Trophoblast cell (in vitro differentiated cells and primary cell): ENCODE data around the gene HOXA1.

ENCODE experiments used
- DNase-seq, 2 donors: peaks; one replicate each; pipeline ENCODE4 v3.0.0-alpha.2; 2016
- H2AFZ ChIP-seq: 2 replicates; pipeline ENCODE4 v1.6.1; 2013; ENCODE audit warnings: low read length, moderate library complexity, mild to moderate bottlenecking; ENCODE audit not compliant: insufficient read depth, poor library complexity
- H2AK5ac ChIP-seq: 2 replicates; pipeline ENCODE4 v1.6.1; 2013; ENCODE audit warnings: mild to moderate bottlenecking, low read length
- H2BK120ac ChIP-seq: 2 replicates; pipeline ENCODE4 v1.6.1; 2013; ENCODE audit warnings: low read length, mild to moderate bottlenecking, moderate library complexity; ENCODE audit not compliant: insufficient read depth, poor library complexity
- H2BK12ac ChIP-seq: 2 replicates; pipeline ENCODE4 v1.6.1; 2013; ENCODE audit warnings: mild to moderate bottlenecking, low read length, moderate library complexity
- H2BK5ac ChIP-seq: 2 replicates; pipeline ENCODE4 v1.6.1; 2013; ENCODE audit warnings: low read length, low read depth, moderate library complexity, mild to moderate bottlenecking; ENCODE audit not compliant: poor library complexity
- H3K14ac ChIP-seq: 2 replicates; pipeline ENCODE4 v1.6.1; 2013; ENCODE audit warnings: mild to moderate bottlenecking, low read length
- H3K18ac ChIP-seq: 2 replicates; pipeline ENCODE4 v1.6.1; 2013; ENCODE audit warnings: mild to moderate bottlenecking, low read length
- H3K23ac ChIP-seq: 2 replicates; pipeline ENCODE4 v1.6.1; 2013; ENCODE audit warnings: low read length
- H3K27ac ChIP-seq: 2 replicates; pipeline ENCODE4 v1.5.1; 2013; ENCODE audit warnings: low read depth, mild to moderate bottlenecking, inconsistent platforms, low read length, moderate library complexity
- H3K27me3 ChIP-seq: 2 replicates; pipeline ENCODE4 v1.6.1; 2013; ENCODE audit warnings: inconsistent platforms, mild to moderate bottlenecking, low read length, moderate library complexity; ENCODE audit not compliant: insufficient read depth
- H3K36me3 ChIP-seq, 2 experiments: 1 replicate in 1 of 2; 2 replicates in 1 of 2; pipeline ENCODE4 v1.6.1; 2013; ENCODE audit warnings: low read length in 2 of 2, mild to moderate bottlenecking in 2 of 2, moderate library complexity in 1 of 2; ENCODE audit not compliant: insufficient read depth in 2 of 2, control insufficient read depth in 1 of 2
- H3K4ac ChIP-seq: 2 replicates; pipeline ENCODE4 v1.6.1; 2013; ENCODE audit warnings: low read depth, mild to moderate bottlenecking, low read length, moderate library complexity
- H3K4me1 ChIP-seq, 2 experiments: 1 replicate in 1 of 2; 2 replicates in 1 of 2; pipeline ENCODE4 v1.6.1; 2013; ENCODE audit warnings: low read length in 2 of 2, mild to moderate bottlenecking in 2 of 2, moderate library complexity in 1 of 2; ENCODE audit not compliant: insufficient read depth in 2 of 2, control insufficient read depth in 1 of 2
- H3K4me2 ChIP-seq: 2 replicates; pipeline ENCODE4 v1.6.1; 2013; ENCODE audit warnings: inconsistent platforms, mild to moderate bottlenecking, low read length, moderate library complexity
- H3K4me3 ChIP-seq: 2 replicates; pipeline ENCODE4 v1.5.1; 2013; ENCODE audit warnings: mild to moderate bottlenecking, low read depth, low read length, inconsistent platforms
- H3K79me1 ChIP-seq: one replicate; pipeline ENCODE4 v1.6.1; 2013; ENCODE audit warnings: low read length
- H3K79me2 ChIP-seq: 2 replicates; pipeline ENCODE4 v1.6.1; 2013; ENCODE audit warnings: low read length, mild to moderate bottlenecking; ENCODE audit not compliant: control insufficient read depth, insufficient read depth, poor library complexity
- H3K9ac ChIP-seq: 2 replicates; pipeline ENCODE4 v1.6.1; 2013; ENCODE audit warnings: mild to moderate bottlenecking, low read length
- H3K9me3 ChIP-seq: 2 replicates; pipeline ENCODE4 v1.6.1; 2013; ENCODE audit warnings: low read depth, mild to moderate bottlenecking, control low read depth, inconsistent platforms, low read length; ENCODE audit not compliant: insufficient read depth
- H4K12ac ChIP-seq: 2 replicates; pipeline ENCODE4 v1.6.1; 2013; ENCODE audit warnings: low read depth, mild to moderate bottlenecking, low read length, moderate library complexity
- H4K8ac ChIP-seq: 2 replicates; pipeline ENCODE4 v1.6.1; 2013; ENCODE audit warnings: low read depth, mild to moderate bottlenecking, low read length, moderate library complexity
- H4K91ac ChIP-seq: one replicate; pipeline ENCODE4 v1.6.1; 2013; ENCODE audit warnings: low read depth, mild to moderate bottlenecking, low read length, moderate library complexity
- WGBS: extraction: QIAGEN DNeasy Blood & Tissue Kit; methylation state at CpG from one replicate; pipeline ENCODE4 v1.1.7; 2013; ENCODE audit warnings: missing lambda C conversion rate; ENCODE audit not compliant: insufficient read length, insufficient coverage; ENCODE audit errors: extremely low coverage; 5-methylcytosine and 5-hydroxymethylcytosine counted together

HOXA1 gene

DNA sequence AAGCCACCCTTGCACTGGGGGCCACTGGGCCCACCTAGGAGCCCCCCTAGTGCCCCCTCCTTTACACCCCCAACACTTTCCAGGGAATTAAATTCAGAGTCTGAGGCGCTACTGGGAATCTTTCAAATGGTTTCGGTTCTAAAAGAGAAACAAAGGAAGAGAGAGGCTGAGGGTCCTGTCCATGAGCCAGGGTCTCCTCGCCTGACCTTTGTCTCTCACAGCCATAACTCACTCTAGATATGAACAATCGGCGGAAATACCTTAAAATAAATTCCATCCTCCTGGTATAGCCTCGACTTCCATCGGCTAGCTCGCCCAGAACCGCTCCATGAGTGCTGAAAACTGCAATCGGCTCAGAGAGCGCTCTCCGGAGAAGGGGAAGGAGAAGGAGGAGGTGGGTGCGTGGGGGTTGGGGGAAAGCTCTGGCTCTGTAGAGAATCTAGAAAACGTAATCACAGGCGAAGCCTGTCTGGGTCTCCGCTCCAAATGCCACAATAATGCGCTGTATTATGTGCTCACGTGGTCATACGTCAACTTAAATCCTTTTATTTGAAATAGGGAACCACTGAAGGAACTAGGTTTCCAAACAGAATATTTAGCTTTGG lies 22.2 kb upstream of the HOXA1 start:
- no peak for DNase-seq
- Histone ChIP-seq H4K12ac (no peak overlapping the region), H3K9ac (no peak overlapping the region), H2AFZ (no peak overlapping the region), H4K91ac (no peak overlapping the region), H3K79me1 (no peaks in the 10 kb centered on the region), H4K8ac (no peak overlapping the region), H3K27ac (no peak overlapping the region), H3K9me3 (peaks cover 5% of the 10 kb centered on the region), H3K14ac (no peak overlapping the region), H3K4ac (no peak overlapping the region), H3K4me2 (no peak overlapping the region), H3K36me3 (no peaks in the 10 kb centered on the region), H3K18ac (no peak overlapping the region), H2BK5ac (no peak overlapping the region), H3K23ac (no peak overlapping the region), H3K4me3 (no peak overlapping the region), H3K4me1 (no peaks in the 10 kb centered on the region), H3K27me3 (peaks cover 84% of the 10 kb centered on the region), H3K79me2 (no peaks in the 10 kb centered on the region), H2BK120ac (no peak overlapping the region), H2AK5ac (no peak overlapping the region), H2BK12ac (no peak overlapping the region)
- no CpG with 5 or more reads among the region's 19 CpGs for WGBS

DNA sequence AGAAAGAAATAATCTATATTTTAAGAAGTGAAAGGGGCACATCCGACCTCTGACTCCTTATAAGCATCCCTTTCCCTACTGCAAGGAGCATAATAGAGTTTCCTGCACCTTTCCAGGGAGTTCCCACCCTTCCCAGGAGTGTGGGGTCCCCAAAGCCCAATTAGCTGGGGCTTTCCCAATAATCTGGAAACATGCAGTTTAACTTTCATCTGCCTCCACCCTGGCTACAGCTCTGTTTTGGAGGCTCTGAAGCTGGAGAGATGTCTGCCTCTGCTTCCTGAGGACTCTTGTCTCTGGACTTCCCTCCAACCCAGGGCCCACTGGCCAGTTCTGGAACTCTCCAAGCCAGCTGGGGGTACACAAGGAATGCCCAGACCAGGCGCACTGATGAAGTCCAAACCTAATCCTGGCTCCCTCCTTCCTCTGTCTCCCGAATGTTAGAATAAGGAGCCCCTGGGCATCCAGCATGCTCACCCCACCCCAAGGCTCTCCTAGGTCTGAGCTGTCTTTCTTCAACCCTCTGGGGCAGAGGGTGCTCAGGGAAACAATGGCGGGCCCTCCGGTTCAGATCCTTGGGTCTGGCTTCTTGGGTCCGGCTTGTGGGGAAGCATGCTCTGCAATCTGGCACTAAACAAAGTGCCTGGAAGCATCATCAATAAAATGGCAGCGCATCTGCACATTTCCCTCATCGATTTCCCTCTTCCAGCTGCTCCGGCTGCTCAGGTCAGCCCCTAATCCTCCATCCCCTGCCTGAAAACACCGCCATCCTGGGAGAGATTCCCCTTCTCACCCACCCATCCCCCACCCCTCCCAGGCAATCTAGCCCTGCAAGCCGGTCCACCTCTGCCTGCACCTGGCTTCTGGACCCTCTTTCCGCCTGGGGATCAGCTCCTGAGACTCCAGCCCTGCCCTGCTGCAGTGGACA lies 21.4 kb upstream of the HOXA1 start:
- Histone ChIP-seq H2BK120ac (no peak overlapping the region), H3K18ac (no peak overlapping the region), H3K79me2 (no peaks in the 10 kb centered on the region), H3K27ac (no peak overlapping the region), H3K4ac (no peak overlapping the region), H3K4me3 (no peak overlapping the region), H2BK5ac (no peak overlapping the region), H3K36me3 (no peaks in the 10 kb centered on the region), H2AFZ (no peak overlapping the region), H3K9me3 (peaks cover 1% of the 10 kb centered on the region), H4K91ac (no peak overlapping the region), H3K27me3 (peaks cover 79% of the 10 kb centered on the region), H3K79me1 (no peaks in the 10 kb centered on the region), H3K14ac (no peak overlapping the region), H3K4me1 (no peaks in the 10 kb centered on the region), H2BK12ac (no peak overlapping the region), H3K4me2 (no peak overlapping the region), H4K12ac (no peak overlapping the region), H2AK5ac (no peak overlapping the region), H4K8ac (no peak overlapping the region), H3K9ac (no peak overlapping the region), H3K23ac (no peak overlapping the region)
- no peak for DNase-seq
- WGBS, result no CpG with 5 or more reads among the region's 12 CpGs

DNA sequence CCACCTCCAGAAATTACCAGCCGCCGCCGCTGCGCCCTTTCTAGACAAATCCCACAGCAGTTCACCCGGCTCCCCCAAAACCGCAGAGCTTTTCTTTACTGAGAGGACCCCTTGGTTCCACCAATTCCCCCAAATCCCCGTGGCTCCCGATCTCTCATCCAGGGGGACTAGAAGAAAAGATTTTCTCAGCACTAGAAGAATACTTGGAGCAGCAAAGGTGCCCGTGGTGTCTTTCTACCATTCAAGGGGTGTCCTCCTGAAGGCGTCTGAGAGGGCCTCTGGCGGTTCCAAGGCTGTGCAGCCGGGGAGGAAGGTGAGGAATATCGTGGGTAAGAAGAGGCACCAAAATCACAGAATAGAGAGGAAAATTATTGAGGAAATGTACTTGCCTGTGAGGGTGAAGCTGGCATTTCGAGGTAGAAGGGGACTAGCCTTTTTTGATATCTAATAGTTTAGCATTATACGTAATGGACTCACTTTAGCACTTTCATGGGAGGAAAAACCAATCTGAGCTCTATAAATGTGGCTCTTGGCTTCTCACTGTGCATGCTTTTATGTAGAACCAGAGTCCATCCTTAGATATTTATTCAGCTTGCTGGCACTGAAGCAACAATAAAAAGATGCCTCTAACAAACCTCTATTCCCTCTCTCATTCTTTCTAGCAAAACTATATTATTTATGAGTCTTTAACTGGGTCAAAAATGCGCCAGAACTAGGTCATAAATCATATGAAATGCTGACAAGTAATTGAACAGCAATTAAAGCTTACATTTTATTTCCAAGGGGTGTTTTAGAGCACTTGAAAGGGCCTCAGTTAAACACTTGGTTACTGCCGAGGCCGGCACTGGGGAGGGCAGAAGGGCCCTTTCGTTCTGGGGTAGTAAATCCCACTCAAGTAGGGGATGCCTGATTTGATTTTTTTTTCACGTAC lies 20.5 kb upstream of the HOXA1 start:
- H3K9me3 ChIP-seq, result peaks cover under 1% of the 10 kb centered on the region
- peaks cover 79% of the 10 kb centered on the region for H3K27me3 ChIP-seq
- no CpG with 5 or more reads among the region's 20 CpGs for WGBS
- H3K4me2 ChIP-seq, result no peak overlapping the region
- H2BK12ac ChIP-seq, result no peak overlapping the region
- DNase-seq, result no peak
- no peak overlapping the region for H3K23ac ChIP-seq
- H2BK5ac ChIP-seq, result no peak overlapping the region
- no peak overlapping the region for H3K27ac ChIP-seq
- H2BK120ac ChIP-seq, result no peak overlapping the region
- H4K8ac ChIP-seq, result no peak overlapping the region
- H3K9ac ChIP-seq, result no peak overlapping the region
- H3K4me1 ChIP-seq, result no peaks in the 10 kb centered on the region
- H3K79me1 ChIP-seq, result no peaks in the 10 kb centered on the region
- no peaks in the 10 kb centered on the region for H3K36me3 ChIP-seq
- no peak overlapping the region for H2AFZ ChIP-seq
- no peak overlapping the region for H2AK5ac ChIP-seq
- no peaks in the 10 kb centered on the region for H3K79me2 ChIP-seq
- no peak overlapping the region for H4K91ac ChIP-seq
- H4K12ac ChIP-seq, result no peak overlapping the region
- H3K4me3 ChIP-seq, result no peak overlapping the region
- H3K14ac ChIP-seq, result no peak overlapping the region
- H3K18ac ChIP-seq, result no peak overlapping the region
- H3K4ac ChIP-seq, result no peak overlapping the region

DNA sequence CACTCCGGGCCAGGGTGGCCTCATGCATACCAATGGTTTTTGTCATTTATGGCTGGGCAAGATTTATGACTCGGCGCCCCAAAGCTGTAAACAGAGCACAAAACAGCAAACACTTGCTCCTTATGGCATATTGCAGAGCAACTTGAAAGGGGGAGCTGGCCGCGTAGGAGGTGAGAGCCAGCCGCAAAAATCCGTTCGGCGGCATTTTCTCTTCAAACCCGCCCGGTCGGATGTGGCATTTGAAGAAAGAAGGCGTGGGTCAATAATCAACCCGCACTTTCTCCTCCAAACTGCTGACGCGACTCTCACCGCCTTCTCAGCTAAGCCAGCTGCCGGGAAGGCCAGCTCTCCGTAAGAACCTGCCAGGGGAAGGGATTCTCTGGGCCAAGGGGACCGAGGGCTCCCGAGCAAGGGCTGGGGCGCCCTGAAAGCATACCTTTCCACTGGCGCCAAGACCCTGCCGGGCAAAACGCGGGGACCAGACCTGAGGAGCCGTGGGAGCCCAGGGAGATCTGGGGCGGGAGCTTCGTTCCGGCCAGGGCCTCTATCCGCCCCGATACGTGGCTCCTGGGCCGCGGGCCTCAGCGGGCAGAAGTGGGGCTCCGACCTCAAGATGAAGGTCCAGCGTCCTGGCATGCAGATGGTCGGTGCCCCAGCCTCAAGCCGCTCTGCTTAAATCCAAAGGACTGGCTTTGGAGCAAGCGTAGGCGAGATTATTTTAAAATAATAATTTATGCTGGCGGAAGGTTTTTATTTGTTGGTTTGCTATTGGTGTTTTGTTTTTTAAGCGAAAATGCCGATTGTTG lies 19.6 kb upstream of the HOXA1 start:
- Histone ChIP-seq H4K91ac (no peak overlapping the region), H3K79me2 (no peaks in the 10 kb centered on the region), H3K4me1 (peaks cover 1 to 2% of the 10 kb centered on the region in 2 experiments), H3K9ac (no peak overlapping the region), H4K12ac (no peak overlapping the region), H3K27me3 (peaks cover 80% of the 10 kb centered on the region), H2BK12ac (no peak overlapping the region), H3K36me3 (no peaks in the 10 kb centered on the region), H3K14ac (no peak overlapping the region), H2BK120ac (no peak overlapping the region), H3K4me3 (no peak overlapping the region), H3K4me2 (no peak overlapping the region), H2BK5ac (no peak overlapping the region), H2AFZ (no peak overlapping the region), H3K4ac (no peak overlapping the region), H3K23ac (no peak overlapping the region), H3K9me3 (peaks cover 3% of the 10 kb centered on the region), H3K18ac (no peak overlapping the region), H4K8ac (no peak overlapping the region), H3K27ac (no peak overlapping the region), H2AK5ac (no peak overlapping the region), H3K79me1 (no peaks in the 10 kb centered on the region)
- DNase-seq, result no peak
- WGBS, result no CpG with 5 or more reads among the region's 45 CpGs
